ENCODE measurements around the gene ATXN1. TPM values are rescaled to one million over a fixed set of nuclear protein-coding genes. Genes with fewer than 3 reads are reported as not detected.

The ATXN1 gene
- total and polyA plus RNA-seq, 3 donors from 2014 or later, result 12.8 to 84.1 (median 64.3) TPM

- Histone ChIP-seq H3K27me3 (no peaks in the 10 kb centered on the region), H3K27ac (peak overlapping the region in 1 of 2 donors; percentile 14), H3K36me3 (ENCODE audit: low read depth, missing control alignments) (no peaks in the 10 kb centered on the region), H3K4me3 (no peak overlapping the region), H3K4me1 (peaks cover 5% of the 10 kb centered on the region), H3K9me3 (no peaks in the 10 kb centered on the region)
- intact Hi-C loops (cut with DNase I; ENCODE audit: low total_unique reads), result no loop called here
- DNase-seq, result no peak
- 56 to 68% methylated on average over 6 of the region's 6 CpGs for WGBS, 2 donors
- TF ChIP-seq CTCF (IDR thresholded peaks at IDR 0.05), result no peak
- TF ChIP-seq POLR2A (IDR thresholded peaks at IDR 0.05), result no peak
These were observed 29.7 kb downstream of the ATXN1 start for GRCh38 chr6:16731478-16732051.

GRCh38 chr6:16730738-16731477, 30.4 kb downstream of the ATXN1 start:
- TF ChIP-seq CTCF (IDR thresholded peaks at IDR 0.05), result no peak
- no peak for TF ChIP-seq POLR2A (IDR thresholded peaks at IDR 0.05)
- DNase-seq, result no peak
- H3K36me3 ChIP-seq (ENCODE audit: low read depth, missing control alignments), result no peaks in the 10 kb centered on the region
- WGBS, 2 donors, result 46 to 50% methylated on average over 7 of the region's 7 CpGs
- no peaks in the 10 kb centered on the region for H3K9me3 ChIP-seq
- intact Hi-C loops (cut with DNase I; ENCODE audit: low total_unique reads), result no loop called here
- H3K4me1 ChIP-seq, result peaks cover 8% of the 10 kb centered on the region
- no peak overlapping the region for H3K27ac ChIP-seq
- H3K4me3 ChIP-seq, result no peak overlapping the region
- no peaks in the 10 kb centered on the region for H3K27me3 ChIP-seq

GRCh38 chr6:16729744-16730143, 31.5 kb downstream of the ATXN1 start:
- Histone ChIP-seq H3K4me1 (peaks cover 20% of the 10 kb centered on the region), H3K27me3 (no peaks in the 10 kb centered on the region), H3K9me3 (no peaks in the 10 kb centered on the region), H3K36me3 (ENCODE audit: low read depth, missing control alignments) (no peaks in the 10 kb centered on the region), H3K27ac (no peak overlapping the region), H3K4me3 (no peak overlapping the region)
- no peak for DNase-seq
- no peak for TF ChIP-seq POLR2A (IDR thresholded peaks at IDR 0.05)
- intact Hi-C loops (cut with DNase I; ENCODE audit: low total_unique reads), result no loop called here
- 89 to 92% methylated on average over 8 of the region's 8 CpGs for WGBS, 2 donors

GRCh38 chr6:16729183-16729691, 32.0 kb downstream of the ATXN1 start:
- H3K27ac ChIP-seq, result no peak overlapping the region
- no peaks in the 10 kb centered on the region for H3K27me3 ChIP-seq
- H3K36me3 ChIP-seq (ENCODE audit: low read depth, missing control alignments), result no peaks in the 10 kb centered on the region
- TF ChIP-seq POLR2A (IDR thresholded peaks at IDR 0.05) (no peak), CTCF (IDR thresholded peaks at IDR 0.05) (no peak)
- peaks cover 25% of the 10 kb centered on the region for H3K4me1 ChIP-seq
- DNase-seq, result no peak
- no peak overlapping the region for H3K4me3 ChIP-seq
- intact Hi-C loops (cut with DNase I; ENCODE audit: low total_unique reads), result no loop called here
- whole genome bisulfite sequencing, 2 donors, result 83 to 94% methylated on average over 7 of the region's 7 CpGs
- H3K9me3 ChIP-seq, result no peaks in the 10 kb centered on the region

- WGBS, 2 donors, result 94 to 95% methylated on average over 6 of the region's 6 CpGs
- intact Hi-C loops (cut with DNase I; ENCODE audit: low total_unique reads), result no loop called here
- no peaks in the 10 kb centered on the region for H3K27me3 ChIP-seq
- no peaks in the 10 kb centered on the region for H3K36me3 ChIP-seq (ENCODE audit: low read depth, missing control alignments)
- no peak overlapping the region for H3K27ac ChIP-seq
- TF ChIP-seq CTCF (IDR thresholded peaks at IDR 0.05), result no peak
- no peak for TF ChIP-seq POLR2A (IDR thresholded peaks at IDR 0.05)
- peaks cover 30% of the 10 kb centered on the region for H3K4me1 ChIP-seq
- H3K4me3 ChIP-seq, result no peak overlapping the region
- DNase-seq, result no peak
- H3K9me3 ChIP-seq, result no peaks in the 10 kb centered on the region
These were observed 32.6 kb downstream of the ATXN1 start for GRCh38 chr6:16728513-16729182.

Data from testis (tissue), 3 donors.